ENCODE measurements around the gene DRC3. TPM values are rescaled to one million over a fixed set of nuclear protein-coding genes. Genes with fewer than 3 reads are reported as not detected.

Gene DRC3
- total RNA-seq, 1 experiment from 2014 or later, result 0.68 TPM

GRCh38 chr17:18033442-18034099 is 60.9 kb downstream of the DRC3 start:
- Histone ChIP-seq H2AK5ac (ENCODE audit: insufficient read length, low read length) (no peak overlapping the region), H3K56ac (ENCODE audit: insufficient read length, low read depth, low read length) (no peak overlapping the region), H3K23ac (ENCODE audit: insufficient read length, low read depth, low read length) (no peak overlapping the region), H3K27me3 (ENCODE audit: insufficient read depth, low read length) (no peaks in the 10 kb centered on the region), H4K8ac (replicated peaks; ENCODE audit: insufficient read length, low read depth, low read length) (no peak overlapping the region), H3T11ph (ENCODE audit: low read length) (no peak overlapping the region), H2AFZ (ENCODE audit: low read length) (no peak overlapping the region), H3K79me2 (ENCODE audit: insufficient read depth, low read length) (no peaks in the 10 kb centered on the region), H3K18ac (ENCODE audit: insufficient read length, low read depth, low read length) (no peak overlapping the region), H3K9me3 (ENCODE audit: control insufficient read depth, low read depth, low read length) (no peaks in the 10 kb centered on the region), H4K5ac (ENCODE audit: insufficient read length, low read depth, low read length) (no peak overlapping the region), H3K23me2 (ENCODE audit: insufficient read length, low read depth, low read length, poor library complexity, severe bottlenecking) (peaks cover 3% of the 10 kb centered on the region), H3K9ac (ENCODE audit: extremely low read depth, insufficient read length, low read length) (no peak overlapping the region), H2BK15ac (ENCODE audit: low read depth, low read length) (no peak overlapping the region), H2BK12ac (ENCODE audit: insufficient read length, low read depth, low read length) (no peak overlapping the region), H4K20me1 (ENCODE audit: control insufficient read depth, insufficient read depth, insufficient read length) (no peaks in the 10 kb centered on the region), H3K4ac (ENCODE audit: low read depth, low read length) (no peak overlapping the region), H4K91ac (ENCODE audit: insufficient read length, low read depth, low read length) (no peak overlapping the region), H3K4me2 (ENCODE audit: insufficient read depth, insufficient read length, low read length) (no peak overlapping the region), H3K14ac (ENCODE audit: insufficient read depth, low read length) (no peak overlapping the region), H2BK120ac (ENCODE audit: low read depth, low read length, poor library complexity, severe bottlenecking) (no peak overlapping the region), H3K27ac (ENCODE audit: insufficient read length, low read depth, low read length) (no peak overlapping the region), H3K4me1 (ENCODE audit: insufficient read depth, low read length) (no peaks in the 10 kb centered on the region), H2BK5ac (ENCODE audit: insufficient read length, low read length) (no peak overlapping the region), H2BK20ac (ENCODE audit: low read depth, low read length, poor library complexity, severe bottlenecking) (no peak overlapping the region), H3K79me1 (ENCODE audit: insufficient read depth, low read depth, low read length, poor library complexity, severe bottlenecking) (no peaks in the 10 kb centered on the region)
- H3K9me3 Mint-ChIP-seq, result no peaks in the 10 kb centered on the region
- H3K36me3 Mint-ChIP-seq (ENCODE audit: insufficient read depth in 1 of 3, low read depth in 3 of 3), result peaks cover 0 to 2% (median 0%) of the 10 kb centered on the region in 3 experiments; a peak in 1 of 7 replicates
- H3K4me3 Mint-ChIP-seq, result no peak overlapping the region; a peak in 1 of 5 replicates
- peaks cover 12 to 15% of the 10 kb centered on the region in 2 experiments for H3K4me1 Mint-ChIP-seq
- peaks cover 4% of the 10 kb centered on the region for H3K27me3 Mint-ChIP-seq (ENCODE audit: low read depth)
- peak; percentile 53 for DNase-seq
- no CpG with 5 or more reads among the region's 5 CpGs for WGBS (ENCODE audit: extremely low coverage, insufficient read length, low lambda C conversion rate)
- TF ChIP-seq CTCF (conservative IDR thresholded peaks at IDR 0.05), result peak; percentile 80
- peak overlapping the region in 1 of 3 experiments; percentile 20; a peak in 1 of 7 replicates for H3K27ac Mint-ChIP-seq
